Mucosa of descending colon (tissue), 3 donors: ENCODE data around the gene C4BPA. TPM values are rescaled to one million over a fixed set of nuclear protein-coding genes. Genes with fewer than 3 reads are reported as not detected.

Experiments used
- ATAC-seq: fragments of 200-7000 bp; cut with Tn5 transposase; one replicate; pipeline ENCODE4 v1.9.1; 2020; ENCODE audit warnings: mild to moderate bottlenecking, moderate library complexity
- DNase-seq, 3 donors: peaks; one replicate each; pipeline ENCODE4 v3.0.0-alpha.2; 2020
- H3K36me3 ChIP-seq: fragments of 200-600 bp; one replicate; pipeline ENCODE4 v1.8.0; 2021; ENCODE audit warnings: low read depth, mild to moderate bottlenecking
- H3K4me1 ChIP-seq: fragments of 200-600 bp; one replicate; pipeline ENCODE4 v1.8.0; 2021; ENCODE audit warnings: low read depth, mild to moderate bottlenecking
- H3K4me3 ChIP-seq: fragments of 200-600 bp; one replicate; pipeline ENCODE4 v1.8.0; 2021; ENCODE audit warnings: mild to moderate bottlenecking
- H3K9me3 ChIP-seq: fragments of 200-600 bp; one replicate; pipeline ENCODE4 v1.8.0; 2021; ENCODE audit warnings: mild to moderate bottlenecking
- CTCF ChIP-seq: fragments of 200-600 bp; IDR thresholded peaks from one replicate; pipeline ENCODE4 v1.8.0; 2022; ENCODE audit warnings: antibody characterized with exemption, mild to moderate bottlenecking
- intact Hi-C, 2 donors: fragments of 100-400 bp; cut with DNase I in 1 of 2; cut with micrococcal nuclease in 1 of 2; formaldehyde crosslinking; loops; one replicate each; pipeline versions ENCODE4 v1.11.0 to v1.11.1; 2022; cut with DNase I, micrococcal nuclease
- total RNA-seq, 3 donors: library from RNA; stranded (reverse); fragmentation: NEBNext Ultra II Directional in 2 of 3; extraction: Animal tissue kit (Norgen Biotek cat#: 25700) in 2 of 3; gene quantifications; one replicate each; pipeline versions ENCODE4 v1.2.1 to v1.2.4, GENCODE V29; 2021 to 2023
- donor health status: DM: no; HTN: no; CAD: no; lungs with moderate emphysema.
- donor health status: DM: no; HTN: no; CAD: no.
- donor health status: DM: no; HTN: yes; CAD: no.

C4BPA gene
- total RNA-seq, 3 donors from 2014 or later = 1.5 to 5.9 (median 1.9) TPM

DNA sequence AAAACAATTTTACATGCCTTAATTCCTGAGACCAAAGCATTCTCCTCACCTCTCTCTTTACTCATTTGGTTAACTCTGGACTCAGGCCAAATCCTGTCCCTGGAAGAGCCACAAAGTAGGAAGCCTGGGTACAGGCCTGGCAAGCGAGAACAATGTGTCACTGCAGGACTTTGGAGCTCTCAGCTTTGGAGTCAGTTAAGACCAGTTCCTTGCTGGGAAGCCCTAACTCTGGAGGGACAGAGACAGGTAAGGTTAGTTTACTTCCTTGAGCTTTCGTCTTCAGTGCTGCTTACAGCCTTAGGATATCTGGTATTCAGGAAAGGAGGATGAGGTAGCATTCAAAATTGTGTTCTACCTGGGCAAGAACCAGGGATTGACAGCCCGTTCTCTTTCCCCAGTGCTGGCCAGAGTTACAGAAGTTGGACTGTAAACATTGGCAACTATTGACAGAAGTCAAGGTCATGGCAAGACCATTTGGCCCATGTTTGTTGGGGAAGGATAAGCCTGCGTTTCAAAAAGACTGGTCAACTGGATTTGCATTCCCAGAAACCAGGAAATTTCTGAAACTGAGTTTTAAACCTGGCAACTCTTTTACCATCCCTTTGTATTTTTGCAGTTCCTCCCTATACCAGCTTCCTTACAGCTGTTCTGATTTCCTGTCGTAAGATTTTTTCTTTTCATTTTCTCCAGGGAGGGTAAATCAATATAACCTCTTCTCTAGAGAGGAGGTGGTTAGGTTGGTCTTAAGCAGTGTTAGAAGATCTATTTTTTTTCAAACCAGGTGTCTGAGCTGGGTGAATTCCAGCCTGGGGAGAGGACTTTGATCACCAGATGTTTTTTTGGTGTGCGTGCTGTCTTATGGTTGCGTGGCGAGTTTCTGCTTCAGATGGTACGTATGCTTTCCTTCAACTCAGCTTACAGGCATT, 15.1 kb upstream of the C4BPA start, which contains the start of gene C4BPB:
Gene C4BPB, plus strand, starts transcription at position 160 of the 926 bp plus-strand sequence. Its CDS starts 672 bp downstream, at position 832.
- intact Hi-C loops = loop anchor here in 1 of 2 donors (5.0 kb wide), 1 partner anchor 313 kb away; no protein-coding TSS in a partner anchor
- DNase-seq = peak; percentile 39 to 65 (median 52)
- Histone ChIP-seq H3K4me1 (peaks cover 6% of the 10 kb centered on the region), H3K9me3 (no peaks in the 10 kb centered on the region), H3K4me3 (no peak within 1 kb of the TSS), H3K36me3 (no peaks in the 10 kb centered on the region)
- ATAC-seq = peak; percentile 98
- TF ChIP-seq CTCF = no peak

DNA sequence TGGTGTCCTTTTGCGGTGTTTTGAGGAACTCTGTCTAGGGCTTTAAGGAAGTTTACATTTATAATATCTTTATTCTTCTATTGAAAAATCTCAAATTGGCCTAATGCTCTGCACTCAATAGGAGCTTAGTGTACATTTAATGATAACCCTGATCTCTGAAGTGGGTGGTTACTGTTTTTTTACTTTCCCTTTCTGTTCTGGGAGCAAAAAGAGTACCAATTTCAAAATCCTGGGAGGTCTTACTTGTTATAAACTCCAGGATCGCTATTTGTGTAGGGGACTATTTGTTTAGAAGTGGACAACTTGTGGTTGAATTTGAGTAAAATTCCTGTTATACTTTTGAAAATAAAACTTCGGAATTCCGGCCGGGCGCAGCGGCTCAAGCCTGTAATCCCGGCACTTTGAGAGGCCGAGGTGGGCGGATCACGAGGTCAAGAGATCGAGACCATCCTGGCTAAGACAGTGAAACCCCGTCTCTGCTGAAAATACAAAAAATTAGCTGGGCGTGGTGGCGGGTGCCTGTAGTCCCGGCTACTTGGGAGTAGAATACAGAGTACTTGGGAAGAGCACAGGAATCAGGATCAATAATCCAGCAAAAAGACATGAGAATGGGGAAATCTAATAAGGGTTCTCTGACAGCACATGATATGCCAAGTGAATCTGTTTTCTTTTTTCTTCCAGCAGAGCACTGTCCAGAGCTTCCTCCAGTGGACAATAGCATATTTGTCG, 14.2 kb upstream of the C4BPA start:
- intact Hi-C loops = loop anchor here in 1 of 2 donors (5.0 kb wide), 1 partner anchor 313 kb away; no protein-coding TSS in a partner anchor
- ATAC-seq (no peak), DNase-seq (peak in 1 of 3 donors; percentile 35)
- no peaks in the 10 kb centered on the region for H3K9me3 ChIP-seq
- no peak overlapping the region for H3K4me3 ChIP-seq
- peaks cover 6% of the 10 kb centered on the region for H3K4me1 ChIP-seq
- no peak for TF ChIP-seq CTCF
- no peaks in the 10 kb centered on the region for H3K36me3 ChIP-seq

DNA sequence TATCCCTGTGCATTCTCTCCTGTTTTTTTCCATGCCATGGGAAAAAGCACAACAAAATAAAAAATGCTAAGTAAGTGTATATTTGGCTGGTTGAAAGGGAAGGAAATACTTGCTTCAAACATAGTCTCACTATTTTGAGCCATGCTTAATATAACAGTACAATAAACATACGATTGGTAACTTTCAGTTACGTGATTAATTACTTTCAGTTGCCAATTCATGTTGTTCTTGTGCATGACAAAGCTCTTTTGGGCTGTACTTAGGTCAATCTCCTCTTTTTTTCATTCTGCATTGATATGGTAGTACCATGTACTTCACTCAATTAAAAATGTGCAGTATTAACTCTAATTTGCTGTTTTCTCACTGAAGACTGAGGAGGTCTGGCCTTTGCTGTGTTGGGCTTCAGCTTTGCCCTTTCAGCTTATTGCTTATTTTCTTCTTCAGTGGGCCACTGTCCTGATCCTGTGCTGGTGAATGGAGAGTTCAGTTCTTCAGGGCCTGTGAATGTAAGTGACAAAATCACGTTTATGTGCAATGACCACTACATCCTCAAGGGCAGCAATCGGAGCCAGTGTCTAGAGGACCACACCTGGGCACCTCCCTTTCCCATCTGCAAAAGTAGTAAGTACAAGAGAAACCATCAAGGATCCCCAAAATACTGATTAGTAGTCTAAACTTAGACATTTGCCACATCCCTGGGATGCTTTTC, 12.7 kb upstream of the C4BPA start:
- H3K4me1 ChIP-seq = peaks cover 6% of the 10 kb centered on the region
- DNase-seq (no peak), ATAC-seq (no peak)
- intact Hi-C loops = no loop called here
- no peak overlapping the region for H3K4me3 ChIP-seq
- no peaks in the 10 kb centered on the region for H3K9me3 ChIP-seq
- no peaks in the 10 kb centered on the region for H3K36me3 ChIP-seq
- TF ChIP-seq CTCF = no peak

GRCh38 chr1:207093944-207094343, 10.1 kb upstream of the C4BPA start:
- no peak overlapping the region for H3K4me3 ChIP-seq
- DNase-seq = no peak
- H3K4me1 ChIP-seq = peaks cover 6% of the 10 kb centered on the region
- H3K36me3 ChIP-seq = no peaks in the 10 kb centered on the region
- intact Hi-C loops = no loop called here
- no peak for TF ChIP-seq CTCF
- no peak for ATAC-seq
- H3K9me3 ChIP-seq = no peaks in the 10 kb centered on the region

DNA sequence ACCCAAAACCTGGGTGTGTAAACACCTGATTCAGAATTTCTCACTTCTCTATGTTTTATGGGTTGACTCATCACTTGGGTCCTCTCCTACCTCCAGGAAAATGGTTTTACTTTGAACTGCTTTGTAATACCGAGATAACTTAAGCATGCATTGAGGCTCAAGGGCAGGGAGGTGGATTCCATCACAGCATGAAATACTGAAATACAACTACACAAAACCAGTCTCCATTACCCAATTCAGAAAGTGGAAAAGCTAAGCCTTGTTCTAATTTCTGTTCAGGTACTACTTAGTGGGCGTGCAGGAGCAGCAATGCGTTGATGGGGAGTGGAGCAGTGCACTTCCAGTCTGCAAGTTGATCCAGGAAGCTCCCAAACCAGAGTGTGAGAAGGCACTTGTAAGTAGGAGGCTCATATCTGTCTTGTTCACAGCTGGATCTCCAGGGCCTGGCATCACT, 6.1 kb upstream of the C4BPA start:
- ATAC-seq = peak; percentile 29
- no peaks in the 10 kb centered on the region for H3K4me1 ChIP-seq
- H3K36me3 ChIP-seq = no peaks in the 10 kb centered on the region
- TF ChIP-seq CTCF = no peak
- no peaks in the 10 kb centered on the region for H3K9me3 ChIP-seq
- intact Hi-C loops = no loop called here
- no peak for DNase-seq
- no peak overlapping the region for H3K4me3 ChIP-seq
